Measurements from ENCODE around the gene UMPS. TPM values are rescaled to one million over a fixed set of nuclear protein-coding genes. Genes with fewer than 3 reads are reported as not detected.

Gene UMPS
- total and polyA plus RNA-seq, 2 experiments from 2014 or later, result 44.1 to 48.8 TPM

- H3K36me3 ChIP-seq (ENCODE audit: insufficient read depth), result no peaks in the 10 kb centered on the region
- peaks cover 9% of the 10 kb centered on the region; the same call in 1 of the 2 replicates for H3K4me1 ChIP-seq (ENCODE audit: insufficient read depth)
- no peaks in the 10 kb centered on the region for H3K9me3 Mint-ChIP-seq
Observed at GRCh38 chr3:124698030-124698770, 32.1 kb upstream of the UMPS start.

More at GRCh38 chr3:124698030-124698770, 32.1 kb upstream of the UMPS start:
- no peaks in the 10 kb centered on the region for H3K79me2 ChIP-seq (replicated peaks; ENCODE audit: insufficient read depth)
- H4K20me1 ChIP-seq (replicated peaks; ENCODE audit: insufficient read depth), result no peaks in the 10 kb centered on the region
- no peaks in the 10 kb centered on the region for H3F3A ChIP-seq (replicated peaks; ENCODE audit: low read depth)
- DNase-seq (ENCODE audit: low spot score) (no peak), ATAC-seq (no peak)
- no peak overlapping the region for H3K4me3 ChIP-seq
- Mint-ChIP-seq H3K27me3 (ENCODE audit: insufficient read depth, low read depth, poor library complexity) (peaks cover 2% of the 10 kb centered on the region), H3K4me1 (peaks cover 13% of the 10 kb centered on the region), H3K4me3 (no peak overlapping the region), H3K27ac (no peak overlapping the region), H3K36me3 (ENCODE audit: low read depth) (no peaks in the 10 kb centered on the region)
- H2AFZ ChIP-seq, result no peak overlapping the region
- no peaks in the 10 kb centered on the region for H3K9me2 ChIP-seq (ENCODE audit: insufficient read depth)
- TF ChIP-seq CREB1 (CRISPR knock-in tag; IDR thresholded peaks at IDR 0.05; ENCODE audit: low read depth) (no peak), POLR2AphosphoS5 (IDR thresholded peaks at IDR 0.05; ENCODE audit: low read depth) (no peak), ZNF114 (CRISPR knock-in tag; IDR thresholded peaks at IDR 0.05) (no peak), EZH2phosphoT487 (IDR thresholded peaks at IDR 0.05; ENCODE audit: unreplicated experiment) (no peak), JUNB (IDR thresholded peaks at IDR 0.05; ENCODE audit: unreplicated experiment) (no peak), ZNF331 (CRISPR knock-in tag; IDR thresholded peaks at IDR 0.05; ENCODE audit: low read depth) (no peak), NANOG (IDR thresholded peaks at IDR 0.05; ENCODE audit: borderline replicate concordance) (no peak), STAT1 (IDR thresholded peaks at IDR 0.05; ENCODE audit: unreplicated experiment) (no peak), EZH2 (IDR thresholded peaks at IDR 0.05; ENCODE audit: low read depth, unreplicated experiment) (no peak), ETS1 (IDR thresholded peaks at IDR 0.05) (no peak)
- TF ChIP-seq, protein P1, sequence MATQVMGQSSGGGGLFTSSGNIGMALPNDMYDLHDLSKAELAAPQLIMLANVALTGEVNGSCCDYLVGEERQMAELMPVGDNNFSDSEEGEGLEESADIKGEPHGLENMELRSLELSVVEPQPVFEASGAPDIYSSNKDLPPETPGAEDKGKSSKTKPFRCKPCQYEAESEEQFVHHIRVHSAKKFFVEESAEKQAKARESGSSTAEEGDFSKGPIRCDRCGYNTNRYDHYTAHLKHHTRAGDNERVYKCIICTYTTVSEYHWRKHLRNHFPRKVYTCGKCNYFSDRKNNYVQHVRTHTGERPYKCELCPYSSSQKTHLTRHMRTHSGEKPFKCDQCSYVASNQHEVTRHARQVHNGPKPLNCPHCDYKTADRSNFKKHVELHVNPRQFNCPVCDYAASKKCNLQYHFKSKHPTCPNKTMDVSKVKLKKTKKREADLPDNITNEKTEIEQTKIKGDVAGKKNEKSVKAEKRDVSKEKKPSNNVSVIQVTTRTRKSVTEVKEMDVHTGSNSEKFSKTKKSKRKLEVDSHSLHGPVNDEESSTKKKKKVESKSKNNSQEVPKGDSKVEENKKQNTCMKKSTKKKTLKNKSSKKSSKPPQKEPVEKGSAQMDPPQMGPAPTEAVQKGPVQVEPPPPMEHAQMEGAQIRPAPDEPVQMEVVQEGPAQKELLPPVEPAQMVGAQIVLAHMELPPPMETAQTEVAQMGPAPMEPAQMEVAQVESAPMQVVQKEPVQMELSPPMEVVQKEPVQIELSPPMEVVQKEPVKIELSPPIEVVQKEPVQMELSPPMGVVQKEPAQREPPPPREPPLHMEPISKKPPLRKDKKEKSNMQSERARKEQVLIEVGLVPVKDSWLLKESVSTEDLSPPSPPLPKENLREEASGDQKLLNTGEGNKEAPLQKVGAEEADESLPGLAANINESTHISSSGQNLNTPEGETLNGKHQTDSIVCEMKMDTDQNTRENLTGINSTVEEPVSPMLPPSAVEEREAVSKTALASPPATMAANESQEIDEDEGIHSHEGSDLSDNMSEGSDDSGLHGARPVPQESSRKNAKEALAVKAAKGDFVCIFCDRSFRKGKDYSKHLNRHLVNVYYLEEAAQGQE (IDR thresholded peaks at IDR 0.05; ENCODE audit: unreplicated experiment), result no peak
- TF ChIP-seq, protein P2, sequence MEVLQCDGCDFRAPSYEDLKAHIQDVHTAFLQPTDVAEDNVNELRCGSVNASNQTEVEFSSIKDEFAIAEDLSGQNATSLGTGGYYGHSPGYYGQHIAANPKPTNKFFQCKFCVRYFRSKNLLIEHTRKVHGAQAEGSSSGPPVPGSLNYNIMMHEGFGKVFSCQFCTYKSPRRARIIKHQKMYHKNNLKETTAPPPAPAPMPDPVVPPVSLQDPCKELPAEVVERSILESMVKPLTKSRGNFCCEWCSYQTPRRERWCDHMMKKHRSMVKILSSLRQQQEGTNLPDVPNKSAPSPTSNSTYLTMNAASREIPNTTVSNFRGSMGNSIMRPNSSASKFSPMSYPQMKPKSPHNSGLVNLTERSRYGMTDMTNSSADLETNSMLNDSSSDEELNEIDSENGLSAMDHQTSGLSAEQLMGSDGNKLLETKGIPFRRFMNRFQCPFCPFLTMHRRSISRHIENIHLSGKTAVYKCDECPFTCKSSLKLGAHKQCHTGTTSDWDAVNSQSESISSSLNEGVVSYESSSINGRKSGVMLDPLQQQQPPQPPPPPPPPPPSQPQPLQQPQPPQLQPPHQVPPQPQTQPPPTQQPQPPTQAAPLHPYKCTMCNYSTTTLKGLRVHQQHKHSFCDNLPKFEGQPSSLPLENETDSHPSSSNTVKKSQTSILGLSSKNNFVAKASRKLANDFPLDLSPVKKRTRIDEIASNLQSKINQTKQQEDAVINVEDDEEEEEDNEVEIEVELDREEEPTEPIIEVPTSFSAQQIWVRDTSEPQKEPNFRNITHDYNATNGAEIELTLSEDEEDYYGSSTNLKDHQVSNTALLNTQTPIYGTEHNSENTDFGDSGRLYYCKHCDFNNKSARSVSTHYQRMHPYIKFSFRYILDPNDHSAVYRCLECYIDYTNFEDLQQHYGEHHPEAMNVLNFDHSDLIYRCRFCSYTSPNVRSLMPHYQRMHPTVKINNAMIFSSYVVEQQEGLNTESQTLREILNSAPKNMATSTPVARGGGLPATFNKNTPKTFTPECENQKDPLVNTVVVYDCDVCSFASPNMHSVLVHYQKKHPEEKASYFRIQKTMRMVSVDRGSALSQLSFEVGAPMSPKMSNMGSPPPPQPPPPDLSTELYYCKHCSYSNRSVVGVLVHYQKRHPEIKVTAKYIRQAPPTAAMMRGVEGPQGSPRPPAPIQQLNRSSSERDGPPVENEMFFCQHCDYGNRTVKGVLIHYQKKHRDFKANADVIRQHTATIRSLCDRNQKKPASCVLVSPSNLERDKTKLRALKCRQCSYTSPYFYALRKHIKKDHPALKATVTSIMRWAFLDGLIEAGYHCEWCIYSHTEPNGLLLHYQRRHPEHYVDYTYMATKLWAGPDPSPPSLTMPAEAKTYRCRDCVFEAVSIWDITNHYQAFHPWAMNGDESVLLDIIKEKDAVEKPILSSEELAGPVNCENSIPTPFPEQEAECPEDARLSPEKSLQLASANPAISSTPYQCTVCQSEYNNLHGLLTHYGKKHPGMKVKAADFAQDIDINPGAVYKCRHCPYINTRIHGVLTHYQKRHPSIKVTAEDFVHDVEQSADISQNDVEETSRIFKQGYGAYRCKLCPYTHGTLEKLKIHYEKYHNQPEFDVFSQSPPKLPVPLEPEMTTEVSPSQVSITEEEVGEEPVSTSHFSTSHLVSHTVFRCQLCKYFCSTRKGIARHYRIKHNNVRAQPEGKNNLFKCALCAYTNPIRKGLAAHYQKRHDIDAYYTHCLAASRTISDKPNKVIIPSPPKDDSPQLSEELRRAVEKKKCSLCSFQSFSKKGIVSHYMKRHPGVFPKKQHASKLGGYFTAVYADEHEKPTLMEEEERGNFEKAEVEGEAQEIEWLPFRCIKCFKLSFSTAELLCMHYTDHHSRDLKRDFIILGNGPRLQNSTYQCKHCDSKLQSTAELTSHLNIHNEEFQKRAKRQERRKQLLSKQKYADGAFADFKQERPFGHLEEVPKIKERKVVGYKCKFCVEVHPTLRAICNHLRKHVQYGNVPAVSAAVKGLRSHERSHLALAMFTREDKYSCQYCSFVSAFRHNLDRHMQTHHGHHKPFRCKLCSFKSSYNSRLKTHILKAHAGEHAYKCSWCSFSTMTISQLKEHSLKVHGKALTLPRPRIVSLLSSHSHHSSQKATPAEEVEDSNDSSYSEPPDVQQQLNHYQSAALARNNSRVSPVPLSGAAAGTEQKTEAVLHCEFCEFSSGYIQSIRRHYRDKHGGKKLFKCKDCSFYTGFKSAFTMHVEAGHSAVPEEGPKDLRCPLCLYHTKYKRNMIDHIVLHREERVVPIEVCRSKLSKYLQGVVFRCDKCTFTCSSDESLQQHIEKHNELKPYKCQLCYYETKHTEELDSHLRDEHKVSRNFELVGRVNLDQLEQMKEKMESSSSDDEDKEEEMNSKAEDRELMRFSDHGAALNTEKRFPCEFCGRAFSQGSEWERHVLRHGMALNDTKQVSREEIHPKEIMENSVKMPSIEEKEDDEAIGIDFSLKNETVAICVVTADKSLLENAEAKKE (CRISPR knock-in tag; IDR thresholded peaks at IDR 0.05), result no peak
- TF ChIP-seq, protein P3, sequence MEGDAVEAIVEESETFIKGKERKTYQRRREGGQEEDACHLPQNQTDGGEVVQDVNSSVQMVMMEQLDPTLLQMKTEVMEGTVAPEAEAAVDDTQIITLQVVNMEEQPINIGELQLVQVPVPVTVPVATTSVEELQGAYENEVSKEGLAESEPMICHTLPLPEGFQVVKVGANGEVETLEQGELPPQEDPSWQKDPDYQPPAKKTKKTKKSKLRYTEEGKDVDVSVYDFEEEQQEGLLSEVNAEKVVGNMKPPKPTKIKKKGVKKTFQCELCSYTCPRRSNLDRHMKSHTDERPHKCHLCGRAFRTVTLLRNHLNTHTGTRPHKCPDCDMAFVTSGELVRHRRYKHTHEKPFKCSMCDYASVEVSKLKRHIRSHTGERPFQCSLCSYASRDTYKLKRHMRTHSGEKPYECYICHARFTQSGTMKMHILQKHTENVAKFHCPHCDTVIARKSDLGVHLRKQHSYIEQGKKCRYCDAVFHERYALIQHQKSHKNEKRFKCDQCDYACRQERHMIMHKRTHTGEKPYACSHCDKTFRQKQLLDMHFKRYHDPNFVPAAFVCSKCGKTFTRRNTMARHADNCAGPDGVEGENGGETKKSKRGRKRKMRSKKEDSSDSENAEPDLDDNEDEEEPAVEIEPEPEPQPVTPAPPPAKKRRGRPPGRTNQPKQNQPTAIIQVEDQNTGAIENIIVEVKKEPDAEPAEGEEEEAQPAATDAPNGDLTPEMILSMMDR (conservative IDR thresholded peaks at IDR 0.05; ENCODE audit: low read depth in 2 of 2), result no peak
- H3K27me3 ChIP-seq (ENCODE audit: insufficient read depth), result no peaks in the 10 kb centered on the region
- no peak overlapping the region for H3K4me2 ChIP-seq
- H3K27ac ChIP-seq (ENCODE audit: low read depth), result no peak overlapping the region

Data from GM23338 (cell line).